Measurements from ENCODE around the gene SPINT1.

DNA sequence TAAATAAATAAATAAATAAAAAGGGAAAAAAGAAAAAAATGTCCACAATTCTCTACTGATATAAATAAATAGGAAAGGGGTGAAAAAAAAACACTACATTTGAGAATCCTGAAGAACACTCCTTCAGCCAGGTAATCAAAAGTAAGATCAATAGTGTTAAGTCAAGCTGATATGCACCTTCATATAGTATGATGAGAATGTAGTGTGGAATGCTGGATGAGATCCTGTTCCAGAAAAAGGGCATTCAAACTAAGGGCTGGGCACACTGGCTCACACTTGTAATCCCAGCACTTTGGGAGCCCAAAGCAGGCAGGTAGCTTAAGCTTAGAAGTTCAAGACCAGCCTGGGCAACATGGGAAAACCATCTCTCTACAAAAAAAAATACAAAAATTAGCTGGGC is 45.3 kb downstream of the SPINT1 start:
- TF ChIP-seq, protein P1, sequence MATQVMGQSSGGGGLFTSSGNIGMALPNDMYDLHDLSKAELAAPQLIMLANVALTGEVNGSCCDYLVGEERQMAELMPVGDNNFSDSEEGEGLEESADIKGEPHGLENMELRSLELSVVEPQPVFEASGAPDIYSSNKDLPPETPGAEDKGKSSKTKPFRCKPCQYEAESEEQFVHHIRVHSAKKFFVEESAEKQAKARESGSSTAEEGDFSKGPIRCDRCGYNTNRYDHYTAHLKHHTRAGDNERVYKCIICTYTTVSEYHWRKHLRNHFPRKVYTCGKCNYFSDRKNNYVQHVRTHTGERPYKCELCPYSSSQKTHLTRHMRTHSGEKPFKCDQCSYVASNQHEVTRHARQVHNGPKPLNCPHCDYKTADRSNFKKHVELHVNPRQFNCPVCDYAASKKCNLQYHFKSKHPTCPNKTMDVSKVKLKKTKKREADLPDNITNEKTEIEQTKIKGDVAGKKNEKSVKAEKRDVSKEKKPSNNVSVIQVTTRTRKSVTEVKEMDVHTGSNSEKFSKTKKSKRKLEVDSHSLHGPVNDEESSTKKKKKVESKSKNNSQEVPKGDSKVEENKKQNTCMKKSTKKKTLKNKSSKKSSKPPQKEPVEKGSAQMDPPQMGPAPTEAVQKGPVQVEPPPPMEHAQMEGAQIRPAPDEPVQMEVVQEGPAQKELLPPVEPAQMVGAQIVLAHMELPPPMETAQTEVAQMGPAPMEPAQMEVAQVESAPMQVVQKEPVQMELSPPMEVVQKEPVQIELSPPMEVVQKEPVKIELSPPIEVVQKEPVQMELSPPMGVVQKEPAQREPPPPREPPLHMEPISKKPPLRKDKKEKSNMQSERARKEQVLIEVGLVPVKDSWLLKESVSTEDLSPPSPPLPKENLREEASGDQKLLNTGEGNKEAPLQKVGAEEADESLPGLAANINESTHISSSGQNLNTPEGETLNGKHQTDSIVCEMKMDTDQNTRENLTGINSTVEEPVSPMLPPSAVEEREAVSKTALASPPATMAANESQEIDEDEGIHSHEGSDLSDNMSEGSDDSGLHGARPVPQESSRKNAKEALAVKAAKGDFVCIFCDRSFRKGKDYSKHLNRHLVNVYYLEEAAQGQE (IDR thresholded peaks at IDR 0.05; ENCODE audit: low read depth): no peak
- no peak for TF ChIP-seq JUND (IDR thresholded peaks at IDR 0.05)
- TF ChIP-seq TCF7L2 (IDR thresholded peaks at IDR 0.05; ENCODE audit: borderline replicate concordance, extremely low read depth, insufficient read depth, insufficient read length): no peak
- TF ChIP-seq, protein P2, sequence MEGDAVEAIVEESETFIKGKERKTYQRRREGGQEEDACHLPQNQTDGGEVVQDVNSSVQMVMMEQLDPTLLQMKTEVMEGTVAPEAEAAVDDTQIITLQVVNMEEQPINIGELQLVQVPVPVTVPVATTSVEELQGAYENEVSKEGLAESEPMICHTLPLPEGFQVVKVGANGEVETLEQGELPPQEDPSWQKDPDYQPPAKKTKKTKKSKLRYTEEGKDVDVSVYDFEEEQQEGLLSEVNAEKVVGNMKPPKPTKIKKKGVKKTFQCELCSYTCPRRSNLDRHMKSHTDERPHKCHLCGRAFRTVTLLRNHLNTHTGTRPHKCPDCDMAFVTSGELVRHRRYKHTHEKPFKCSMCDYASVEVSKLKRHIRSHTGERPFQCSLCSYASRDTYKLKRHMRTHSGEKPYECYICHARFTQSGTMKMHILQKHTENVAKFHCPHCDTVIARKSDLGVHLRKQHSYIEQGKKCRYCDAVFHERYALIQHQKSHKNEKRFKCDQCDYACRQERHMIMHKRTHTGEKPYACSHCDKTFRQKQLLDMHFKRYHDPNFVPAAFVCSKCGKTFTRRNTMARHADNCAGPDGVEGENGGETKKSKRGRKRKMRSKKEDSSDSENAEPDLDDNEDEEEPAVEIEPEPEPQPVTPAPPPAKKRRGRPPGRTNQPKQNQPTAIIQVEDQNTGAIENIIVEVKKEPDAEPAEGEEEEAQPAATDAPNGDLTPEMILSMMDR (IDR thresholded peaks at IDR 0.05 in 2 of 3, conservative IDR thresholded peaks at IDR 0.05 in 1 of 3; ENCODE audit: borderline replicate concordance in 1 of 3, insufficient read depth in 1 of 3, low read depth in 2 of 3, low read length in 2 of 3): no peak
- TF ChIP-seq FOSL1 (IDR thresholded peaks at IDR 0.05; ENCODE audit: low read depth): no peak
- TF ChIP-seq RAD21 (IDR thresholded peaks at IDR 0.05; ENCODE audit: low read depth): no peak
- TF ChIP-seq, protein P3, sequence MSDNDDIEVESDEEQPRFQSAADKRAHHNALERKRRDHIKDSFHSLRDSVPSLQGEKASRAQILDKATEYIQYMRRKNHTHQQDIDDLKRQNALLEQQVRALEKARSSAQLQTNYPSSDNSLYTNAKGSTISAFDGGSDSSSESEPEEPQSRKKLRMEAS (IDR thresholded peaks at IDR 0.05): no peak
- TF ChIP-seq YY1 (IDR thresholded peaks at IDR 0.05; ENCODE audit: extremely low read depth, insufficient replicate concordance, low read depth, low read length): no peak
- TF ChIP-seq EZH2 (IDR thresholded peaks at IDR 0.05): no peak
- no peak for TF ChIP-seq POLR2A (IDR thresholded peaks at IDR 0.05; ENCODE audit: borderline replicate concordance, extremely low read depth, insufficient read depth, insufficient read length)
- no peak for TF ChIP-seq CEBPB (IDR thresholded peaks at IDR 0.05; ENCODE audit: low read depth)
- no peak for TF ChIP-seq SP1 (IDR thresholded peaks at IDR 0.05; ENCODE audit: low read depth)
